SK-N-SH (cell line): ENCODE data around the gene PDZD2.

Source experiments
- CTCF ChIP-seq: fragments of 200-600 bp; sonication (generic); IDR thresholded peaks from 2 replicates; pipeline ENCODE4 v1.6.1; 2017; ENCODE audit warnings: antibody characterized with exemption, mild to moderate bottlenecking, moderate library complexity
- MAX ChIP-seq: IDR thresholded peaks from 2 replicates; pipeline ENCODE4 v1.4.0; 2012; ENCODE audit warnings: low read depth
- POLR2AphosphoS5 ChIP-seq: IDR thresholded peaks from 2 replicates; pipeline ENCODE4 v1.6.1; 2012; ENCODE audit warnings: low read depth, low read length
- RAD21 ChIP-seq: IDR thresholded peaks from 2 replicates; pipeline ENCODE4 v1.6.1; 2012; ENCODE audit warnings: mild to moderate bottlenecking, low read length
- REST ChIP-seq: IDR thresholded peaks from 2 replicates; pipeline ENCODE4 v1.6.1; 2012; ENCODE audit warnings: mild to moderate bottlenecking, low read depth, low read length, moderate library complexity
- TAF1 ChIP-seq: IDR thresholded peaks from 2 replicates; pipeline ENCODE4 v1.6.1; 2012; ENCODE audit warnings: low read depth, mild to moderate bottlenecking, low read length, moderate library complexity, borderline replicate concordance
- TEAD4 ChIP-seq: IDR thresholded peaks from 2 replicates; pipeline ENCODE4 v1.4.0; 2012; ENCODE audit warnings: mild to moderate bottlenecking, borderline replicate concordance; ENCODE audit not compliant: insufficient read depth
- USF1 ChIP-seq: IDR thresholded peaks from 2 replicates; pipeline ENCODE4 v1.4.0; 2012; ENCODE audit warnings: low read depth, borderline replicate concordance

- TF ChIP-seq CTCF (no peak), USF1 (no peak), TEAD4 (no peak), MAX (no peak), REST (no peak), POLR2AphosphoS5 (no peak), TAF1 (no peak), RAD21 (no peak)
Observed at GRCh38 chr5:31635446-31635845, 3.5 kb upstream of the PDZD2 start.
